ENCODE data around the gene PDE11A.

The PDE11A gene

DNA sequence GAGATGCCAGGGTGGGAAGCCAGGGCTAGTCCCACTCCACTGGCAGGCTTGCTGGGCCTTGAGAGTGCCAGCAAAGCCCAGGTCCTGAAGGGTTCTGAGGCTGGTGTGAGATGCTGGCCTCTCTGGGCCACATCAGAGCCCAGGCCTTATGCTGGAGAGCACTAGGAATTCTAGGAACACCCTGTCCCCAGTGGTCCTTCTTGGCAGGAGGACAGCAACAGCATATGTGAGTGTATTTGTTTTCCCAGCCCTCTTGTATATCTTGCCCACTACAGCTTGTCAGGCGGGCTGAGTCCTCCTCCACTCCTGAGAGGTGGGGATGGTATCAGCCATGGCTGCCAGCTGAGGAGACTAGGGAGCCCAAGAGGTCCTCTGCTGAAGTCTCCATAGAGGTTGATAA lies 327.0 kb downstream of the PDE11A start:
- no peak overlapping the region for H3K27ac ChIP-seq
- no peak for TF ChIP-seq ZFX (IDR thresholded peaks at IDR 0.05)
- TF ChIP-seq, protein P1, sequence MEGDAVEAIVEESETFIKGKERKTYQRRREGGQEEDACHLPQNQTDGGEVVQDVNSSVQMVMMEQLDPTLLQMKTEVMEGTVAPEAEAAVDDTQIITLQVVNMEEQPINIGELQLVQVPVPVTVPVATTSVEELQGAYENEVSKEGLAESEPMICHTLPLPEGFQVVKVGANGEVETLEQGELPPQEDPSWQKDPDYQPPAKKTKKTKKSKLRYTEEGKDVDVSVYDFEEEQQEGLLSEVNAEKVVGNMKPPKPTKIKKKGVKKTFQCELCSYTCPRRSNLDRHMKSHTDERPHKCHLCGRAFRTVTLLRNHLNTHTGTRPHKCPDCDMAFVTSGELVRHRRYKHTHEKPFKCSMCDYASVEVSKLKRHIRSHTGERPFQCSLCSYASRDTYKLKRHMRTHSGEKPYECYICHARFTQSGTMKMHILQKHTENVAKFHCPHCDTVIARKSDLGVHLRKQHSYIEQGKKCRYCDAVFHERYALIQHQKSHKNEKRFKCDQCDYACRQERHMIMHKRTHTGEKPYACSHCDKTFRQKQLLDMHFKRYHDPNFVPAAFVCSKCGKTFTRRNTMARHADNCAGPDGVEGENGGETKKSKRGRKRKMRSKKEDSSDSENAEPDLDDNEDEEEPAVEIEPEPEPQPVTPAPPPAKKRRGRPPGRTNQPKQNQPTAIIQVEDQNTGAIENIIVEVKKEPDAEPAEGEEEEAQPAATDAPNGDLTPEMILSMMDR (conservative IDR thresholded peaks at IDR 0.05) = no peak

DNA sequence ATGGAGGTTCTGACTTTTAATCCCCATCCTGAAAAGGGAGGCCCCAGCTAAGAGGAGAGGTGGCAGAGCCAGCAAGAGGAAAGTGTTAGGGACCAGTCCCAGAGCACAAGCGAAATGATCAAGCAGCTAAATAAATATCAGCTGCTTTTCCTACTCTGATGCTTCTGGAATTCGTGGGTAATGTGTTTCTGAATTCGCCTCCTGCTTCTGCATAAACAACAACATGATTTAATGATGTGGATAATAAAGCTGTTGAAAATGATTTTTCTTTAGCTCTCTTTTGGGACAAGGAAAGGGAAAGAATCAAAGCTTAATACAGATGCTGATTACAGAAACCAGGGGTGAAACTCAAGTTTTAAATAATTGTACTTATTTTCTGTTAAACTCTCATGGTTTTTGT lies 329.7 kb downstream of the PDE11A start:
- TF ChIP-seq, protein P1 (conservative IDR thresholded peaks at IDR 0.05) = no peak
- no peak for TF ChIP-seq ZFX (IDR thresholded peaks at IDR 0.05)
- no peak overlapping the region for H3K27ac ChIP-seq

DNA sequence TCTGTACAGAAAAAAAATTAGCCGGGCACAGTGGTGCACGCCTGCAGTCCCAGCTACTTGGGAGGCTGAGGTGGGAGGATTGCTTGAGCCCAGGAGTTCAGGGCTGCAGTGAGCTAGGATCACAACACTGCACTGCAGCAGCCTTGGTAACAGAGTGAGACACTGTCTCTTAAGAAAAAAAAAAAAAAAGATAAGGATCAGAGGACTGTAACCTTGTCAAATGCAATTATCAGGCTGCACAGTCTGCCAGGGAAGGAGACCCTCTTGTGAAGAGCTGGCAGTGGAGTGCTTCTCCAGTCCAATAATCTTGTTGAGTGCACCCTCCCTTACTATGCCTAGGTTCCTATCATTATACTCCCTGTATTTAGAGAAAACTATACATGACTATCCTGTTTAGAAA lies 330.7 kb downstream of the PDE11A start:
- TF ChIP-seq, protein P1 (conservative IDR thresholded peaks at IDR 0.05) = no peak
- no peak for TF ChIP-seq ZFX (IDR thresholded peaks at IDR 0.05)
- no peak overlapping the region for H3K27ac ChIP-seq

DNA sequence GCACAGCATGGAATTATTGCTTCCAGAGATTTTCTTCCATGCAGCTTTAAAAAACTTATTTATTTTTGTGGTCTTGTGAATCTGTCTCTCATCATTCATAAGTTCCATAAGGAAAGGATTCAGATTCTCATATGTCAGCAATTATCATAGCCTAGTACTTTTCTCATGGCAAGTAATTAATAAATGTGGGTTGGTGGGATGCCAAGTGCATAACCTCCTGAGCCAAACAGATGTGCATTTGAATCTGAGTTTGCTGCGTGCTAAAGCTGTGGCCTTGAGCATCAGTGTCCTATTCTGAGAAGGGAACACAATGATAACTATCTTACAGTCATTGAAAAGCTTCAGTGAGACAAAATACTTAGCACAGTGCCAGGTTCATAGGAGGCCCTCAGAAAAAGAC lies 331.9 kb downstream of the PDE11A start:
- H3K27ac ChIP-seq = no peak overlapping the region
- TF ChIP-seq, protein P1 (conservative IDR thresholded peaks at IDR 0.05) = no peak
- TF ChIP-seq ZFX (IDR thresholded peaks at IDR 0.05) = no peak

DNA sequence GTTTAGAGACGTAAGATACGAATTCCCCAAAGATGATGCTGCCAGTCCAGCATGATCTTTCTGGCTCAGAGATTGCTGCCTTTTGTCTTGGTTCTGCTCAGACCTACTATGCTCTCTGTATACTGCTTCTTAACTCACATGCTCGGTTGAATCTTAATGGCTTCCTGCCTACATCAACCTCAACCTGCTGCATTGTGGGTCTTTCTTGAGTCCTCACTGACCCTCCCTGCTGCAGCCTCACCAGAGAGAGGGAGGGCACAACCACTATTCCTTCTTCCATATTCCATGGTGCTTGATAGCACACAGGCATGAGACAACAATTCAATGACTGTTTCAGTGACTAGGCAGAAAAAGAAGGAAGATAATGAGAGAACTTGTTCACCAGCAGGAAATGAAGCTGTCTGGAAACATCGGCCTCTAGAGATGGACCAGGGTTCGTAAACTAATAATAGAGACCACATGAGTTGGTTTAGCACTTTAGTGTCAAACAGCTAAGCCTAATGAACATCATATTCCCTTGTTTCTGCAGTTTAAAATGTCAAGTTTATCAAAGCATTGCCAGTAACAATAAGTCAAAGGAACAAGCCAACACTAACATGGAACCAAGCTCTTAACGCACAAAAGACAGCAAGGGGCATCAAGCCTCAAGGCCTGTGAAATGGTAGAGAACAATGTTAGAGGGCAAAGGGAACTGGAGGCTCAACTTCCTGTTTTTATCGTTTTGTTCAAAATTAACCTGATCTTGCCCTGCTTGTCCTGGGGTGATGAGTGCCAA lies 333.9 kb downstream of the PDE11A start:
- TF ChIP-seq, protein P1 (conservative IDR thresholded peaks at IDR 0.05) = no peak
- no peak for TF ChIP-seq ZFX (IDR thresholded peaks at IDR 0.05)
- H3K27ac ChIP-seq = no peak overlapping the region

DNA sequence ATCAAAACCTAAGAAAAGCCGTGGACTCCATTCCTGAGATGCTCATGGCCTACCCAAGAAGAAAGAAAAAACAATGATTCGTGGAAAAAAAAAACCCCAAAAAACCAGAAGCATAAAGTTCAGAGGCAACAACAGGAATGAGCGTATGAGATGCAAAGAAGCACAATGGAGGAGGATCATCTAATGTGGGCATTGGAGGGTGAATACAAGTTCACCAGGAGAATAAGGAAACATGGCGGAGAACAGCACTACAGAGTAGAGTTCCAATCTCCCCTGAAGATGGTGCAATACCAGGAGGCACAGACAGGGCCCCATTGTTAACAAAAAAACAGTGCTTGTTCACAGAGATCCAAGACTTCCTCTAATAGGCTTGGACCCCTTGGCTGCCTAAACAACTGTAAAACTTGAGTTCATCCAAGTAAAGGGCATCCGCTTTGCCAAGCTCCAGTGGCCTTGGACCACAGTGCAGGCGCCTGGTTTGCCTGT lies 337.2 kb downstream of the PDE11A start:
- H3K27ac ChIP-seq = no peak overlapping the region
- TF ChIP-seq ZFX (IDR thresholded peaks at IDR 0.05) = no peak
- TF ChIP-seq, protein P1 (conservative IDR thresholded peaks at IDR 0.05) = no peak

DNA sequence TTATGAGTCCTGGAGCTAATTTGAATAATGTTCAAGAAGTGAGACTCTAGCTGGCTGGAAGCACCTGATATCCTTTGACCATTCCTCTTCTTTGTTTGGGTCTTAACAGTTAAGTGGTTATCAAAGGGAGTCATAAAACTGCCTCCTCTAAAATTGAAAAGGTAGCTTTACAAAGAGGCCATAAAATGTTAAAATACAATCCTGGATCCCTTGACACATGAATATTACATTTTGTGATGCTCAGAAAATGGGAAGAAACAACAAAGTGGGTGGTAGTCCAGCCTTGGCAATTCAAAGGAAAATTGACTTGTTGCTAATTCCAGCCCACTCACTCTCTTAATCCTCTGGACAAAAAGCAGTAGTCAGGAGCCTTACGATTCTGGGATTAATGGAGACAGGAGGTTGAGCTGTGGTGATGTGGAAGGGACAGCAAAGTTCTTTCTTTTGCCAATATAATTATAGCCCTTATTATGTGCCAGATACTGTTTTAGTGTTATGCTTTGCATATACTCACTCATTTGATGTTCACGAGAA lies 339.2 kb downstream of the PDE11A start:
- TF ChIP-seq, protein P1 (conservative IDR thresholded peaks at IDR 0.05) = no peak
- no peak for TF ChIP-seq ZFX (IDR thresholded peaks at IDR 0.05)
- no peak overlapping the region for H3K27ac ChIP-seq

Data from C4-2B (cell line).